GM23248 (cell line): ENCODE data around the gene SERPINB1. TPM values are rescaled to one million over a fixed set of nuclear protein-coding genes. Genes with fewer than 3 reads are reported as not detected.
A peak's percentile ranks its signal among the peaks of the same experiment; 100 is the strongest.

ENCODE experiments used
- DNase-seq: peaks from one replicate; pipeline ENCODE4 v3.0.0-alpha.2; 2015
- H2AFZ ChIP-seq: fragments of 200-600 bp; sonication (generic); 2 replicates; pipeline ENCODE4 v1.6.1; 2016; ENCODE audit warnings: antibody characterized with exemption
- H3F3A ChIP-seq: fragments of 200-600 bp; sonication (generic); 2 replicates; pipeline ENCODE4 v1.6.1; 2016; ENCODE audit warnings: mild to moderate bottlenecking, antibody characterized with exemption, mixed run types; ENCODE audit not compliant: insufficient read depth
- H3K27ac ChIP-seq: fragments of 200-600 bp; sonication (generic); 2 replicates; pipeline ENCODE4 v1.5.1; 2016; ENCODE audit warnings: mild to moderate bottlenecking
- H3K27me3 ChIP-seq: fragments of 200-600 bp; sonication (generic); replicated peaks from 2 replicates; pipeline ENCODE4 v1.6.1; 2016; ENCODE audit warnings: mild to moderate bottlenecking; ENCODE audit not compliant: insufficient read depth
- H3K36me3 ChIP-seq: fragments of 200-600 bp; sonication (generic); 2 replicates; pipeline ENCODE4 v1.6.1; 2016; ENCODE audit warnings: low read depth, mild to moderate bottlenecking
- H3K4me1 ChIP-seq: fragments of 200-600 bp; sonication (generic); 2 replicates; pipeline ENCODE4 v1.6.1; 2016; ENCODE audit warnings: mild to moderate bottlenecking; ENCODE audit not compliant: insufficient read depth
- H3K4me2 ChIP-seq: fragments of 200-600 bp; sonication (generic); one replicate; pipeline ENCODE4 v1.6.1; 2016; ENCODE audit warnings: mild to moderate bottlenecking; ENCODE audit not compliant: unreplicated experiment
- H3K4me3 ChIP-seq: fragments of 200-600 bp; sonication (generic); 2 replicates; pipeline ENCODE4 v1.5.1; 2016; ENCODE audit warnings: mild to moderate bottlenecking
- H3K79me2 ChIP-seq: fragments of 200-600 bp; sonication (generic); 2 replicates; pipeline ENCODE4 v1.6.1; 2016; ENCODE audit warnings: mild to moderate bottlenecking; ENCODE audit not compliant: insufficient read depth
- H3K9ac ChIP-seq: fragments of 200-600 bp; sonication (generic); 2 replicates; pipeline ENCODE4 v1.6.1; 2016; ENCODE audit warnings: mild to moderate bottlenecking
- H3K9me2 ChIP-seq: fragments of 200-600 bp; sonication (generic); 2 replicates; pipeline ENCODE4 v1.6.1; 2016; ENCODE audit warnings: mixed run types, mild to moderate bottlenecking, moderate library complexity; ENCODE audit not compliant: insufficient read depth
- H3K9me3 ChIP-seq: fragments of 200-600 bp; sonication (generic); one replicate; pipeline ENCODE4 v1.6.1; 2017; ENCODE audit warnings: low read depth
- H4K20me1 ChIP-seq: fragments of 200-600 bp; sonication (generic); 2 replicates; pipeline ENCODE4 v1.6.0; 2016; ENCODE audit not compliant: insufficient read depth
- EZH2 ChIP-seq: fragments of 200-600 bp; sonication (generic); IDR thresholded peaks from 2 replicates; pipeline ENCODE4 v1.6.1; 2018; ENCODE audit warnings: antibody characterized with exemption, mild to moderate bottlenecking; ENCODE audit not compliant: insufficient read depth, poor library complexity, severe bottlenecking
- EZH2phosphoT487 ChIP-seq: fragments of 200-600 bp; sonication (generic); IDR thresholded peaks from 2 replicates; pipeline ENCODE4 v1.6.1; 2018; ENCODE audit warnings: antibody characterized with exemption, moderate library complexity, mild to moderate bottlenecking, low read depth; ENCODE audit not compliant: insufficient read depth
- WGBS, 2 experiments: methylation state at CpG; one replicate each; pipeline ENCODE4 v1.1.6; 2015 to 2017; ENCODE audit warnings: low lambda C conversion rate in 2 of 2, low coverage in 1 of 2; ENCODE audit errors: missing lambda C conversion rate in 2 of 2; 5-methylcytosine and 5-hydroxymethylcytosine counted together
- in situ Hi-C: fragments of 300-500 bp; cut with MboI; formaldehyde crosslinking; loops from 2 replicates; pipeline ENCODE4 v1.15.0; 2020
- polyA plus RNA-seq: library from polyadenylated mRNA; unstranded; fragments of >200 nt; fragmentation: Nextera tagmentation; extraction: Ambion mirVana; gene quantifications from 2 replicates; pipeline ENCODE4 v1.2.1, GENCODE V29; 2016
- total RNA-seq: library from RNA; depleted of rRNA; stranded (reverse); fragments of >200 nt; shearing (Covaris generic); gene quantifications from 2 replicates; pipeline ENCODE4 v1.2.3, GENCODE V29; 2014

The SERPINB1 gene
- total and polyA plus RNA-seq, 2 experiments from 2014 or later = 28.3 to 32.8 TPM

DNA sequence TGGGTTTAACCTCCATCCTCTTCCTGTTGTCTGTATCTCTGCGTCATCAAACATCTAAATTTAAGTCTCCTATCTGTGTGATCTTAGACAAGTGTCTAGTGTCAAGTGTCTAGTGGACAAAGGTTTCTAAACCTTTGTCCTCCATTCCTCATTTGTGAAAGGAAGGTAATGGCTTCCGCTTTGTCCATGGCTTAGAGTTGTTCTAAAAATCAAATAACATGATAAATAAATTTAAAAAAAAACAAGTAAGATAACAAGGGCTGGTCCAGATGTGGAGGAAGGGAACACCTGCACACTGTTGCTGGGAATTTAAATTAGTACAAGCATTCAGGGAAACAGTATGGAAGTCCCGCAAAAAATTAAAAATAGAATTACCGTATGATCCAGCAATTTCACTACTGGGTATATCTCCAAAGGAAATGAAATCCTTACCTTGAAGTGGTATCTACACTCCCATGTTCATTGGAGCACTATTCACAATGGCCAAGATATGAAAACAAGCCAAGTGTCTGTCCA is 17.6 kb upstream of the SERPINB1 start:
- no peak overlapping the region for H2AFZ ChIP-seq
- H3K4me3 ChIP-seq = no peak overlapping the region
- no peaks in the 10 kb centered on the region for H3K79me2 ChIP-seq
- H3K27ac ChIP-seq = no peak overlapping the region
- H3K4me1 ChIP-seq = 0 out of 2 replicates have a peak, but pooled peaks cover 5% of the 10 kb centered on the region
- no peak overlapping the region for H3K4me2 ChIP-seq
- TF ChIP-seq EZH2phosphoT487 (no peak), EZH2 (no peak)
- no peak overlapping the region for H3K9ac ChIP-seq
- H3K9me3 ChIP-seq = no peaks in the 10 kb centered on the region
- no peak for DNase-seq
- H4K20me1 ChIP-seq = no peaks in the 10 kb centered on the region
- WGBS, 2 experiments = 95 to 98% methylated on average over 4 of the region's 4 CpGs
- H3K36me3 ChIP-seq = no peaks in the 10 kb centered on the region
- peaks cover 8% of the 10 kb centered on the region; the same call in 1 of the 2 replicates for H3F3A ChIP-seq
- H3K9me2 ChIP-seq = no peaks in the 10 kb centered on the region
- in situ Hi-C loops = no loop called here
- no peaks in the 10 kb centered on the region for H3K27me3 ChIP-seq

GRCh38 chr6:2857580-2858337 is 16.1 kb upstream of the SERPINB1 start:
- Histone ChIP-seq H3K27me3 (no peaks in the 10 kb centered on the region), H4K20me1 (no peaks in the 10 kb centered on the region), H3F3A (peaks cover 8% of the 10 kb centered on the region; the same call in 1 of the 2 replicates), H3K79me2 (no peaks in the 10 kb centered on the region), H3K4me2 (no peak overlapping the region), H3K9ac (no peak overlapping the region), H3K4me3 (no peak overlapping the region), H2AFZ (no peak overlapping the region), H3K36me3 (no peaks in the 10 kb centered on the region), H3K27ac (no peak overlapping the region), H3K9me3 (no peaks in the 10 kb centered on the region), H3K4me1 (0 out of 2 replicates have a peak, but pooled peaks cover 5% of the 10 kb centered on the region), H3K9me2 (no peaks in the 10 kb centered on the region)
- TF ChIP-seq EZH2phosphoT487 = no peak
- TF ChIP-seq EZH2 = no peak
- DNase-seq = no peak
- in situ Hi-C loops = no loop called here
- WGBS, 2 experiments = 65 to 71% methylated on average over 18 of the region's 18 CpGs

DNA sequence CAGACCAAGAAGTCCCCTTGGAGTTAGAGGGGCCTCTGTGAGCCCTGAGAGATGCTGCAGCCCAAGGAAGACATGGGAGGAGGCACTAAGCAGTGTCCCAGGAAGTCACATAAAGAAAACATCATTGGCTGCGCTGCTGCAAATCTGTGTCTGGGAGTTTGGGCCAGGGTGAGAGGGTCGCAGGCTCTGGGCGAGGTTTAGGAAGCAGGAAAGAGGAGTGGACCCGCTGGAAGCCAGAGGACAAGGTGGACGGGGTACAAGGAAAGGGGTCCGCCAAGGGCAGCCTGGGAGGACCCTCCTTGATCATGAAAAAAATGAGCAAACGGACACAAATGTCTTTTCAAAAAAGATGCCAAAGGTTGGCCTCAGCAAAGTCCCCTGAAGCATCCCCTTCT is 15.5 kb upstream of the SERPINB1 start:
- Histone ChIP-seq H4K20me1 (no peaks in the 10 kb centered on the region), H3K9ac (no peak overlapping the region), H3K27ac (no peak overlapping the region), H3K4me1 (0 out of 2 replicates have a peak, but pooled peaks cover 5% of the 10 kb centered on the region), H3K79me2 (no peaks in the 10 kb centered on the region), H3K4me3 (no peak overlapping the region), H3K9me2 (no peaks in the 10 kb centered on the region), H2AFZ (no peak overlapping the region), H3K9me3 (no peaks in the 10 kb centered on the region), H3F3A (peaks cover 8% of the 10 kb centered on the region; the same call in 1 of the 2 replicates), H3K27me3 (no peaks in the 10 kb centered on the region), H3K36me3 (no peaks in the 10 kb centered on the region), H3K4me2 (no peak overlapping the region)
- 93 to 100% methylated on average over 7 of the region's 7 CpGs for WGBS, 2 experiments
- in situ Hi-C loops = no loop called here
- DNase-seq = no peak
- TF ChIP-seq EZH2 (no peak), EZH2phosphoT487 (no peak)

DNA sequence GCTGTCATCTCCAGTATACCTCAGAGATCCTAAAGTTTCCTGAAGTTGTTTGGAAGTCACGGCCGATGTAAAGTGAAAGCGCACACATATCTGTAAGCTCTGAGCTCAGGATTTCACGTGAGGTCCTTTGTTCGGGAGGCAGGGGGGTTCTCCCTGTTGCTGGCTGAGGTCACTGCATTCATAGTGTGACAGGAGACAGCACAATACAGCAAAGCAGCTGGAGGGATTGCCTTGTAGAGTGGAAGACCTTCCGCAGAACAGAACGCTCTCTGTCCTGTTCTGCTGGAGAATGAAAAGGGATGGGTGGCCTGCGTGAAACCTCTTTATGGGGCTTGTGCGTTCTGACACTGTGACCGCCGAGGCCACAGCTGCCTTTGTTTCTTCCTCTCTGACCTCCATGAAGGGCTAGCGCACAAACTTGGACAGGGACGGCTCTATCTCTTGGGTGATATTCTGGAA is 13.4 kb upstream of the SERPINB1 start:
- Histone ChIP-seq H3K4me3 (no peak overlapping the region), H3K27ac (no peak overlapping the region), H2AFZ (peak overlapping the region; percentile 97; the same call in 1 of the 2 replicates), H3F3A (peaks cover 13% of the 10 kb centered on the region; the same call in 1 of the 2 replicates), H3K4me2 (no peak overlapping the region), H3K9me3 (no peaks in the 10 kb centered on the region), H3K79me2 (no peaks in the 10 kb centered on the region), H4K20me1 (no peaks in the 10 kb centered on the region), H3K36me3 (no peaks in the 10 kb centered on the region), H3K9me2 (no peaks in the 10 kb centered on the region), H3K27me3 (no peaks in the 10 kb centered on the region), H3K9ac (no peak overlapping the region; the same call in 1 of the 2 replicates), H3K4me1 (peaks cover 15% of the 10 kb centered on the region)
- TF ChIP-seq EZH2 (no peak), EZH2phosphoT487 (no peak)
- no peak for DNase-seq
- 96% methylated on average over 13 of the region's 13 CpGs for WGBS, 2 experiments
- in situ Hi-C loops = no loop called here
